Stimulated activated CD8-positive, alpha-beta memory T cell treated with anti-CD3 and anti-CD28 coated beads, Interleukin-7, amount 100 ng/mL, for 24 hours (primary cell): Measurements from ENCODE around the gene NSA2.

Experiments
- DNase-seq: peaks from one replicate; pipeline ENCODE4 v3.0.0-alpha.2; 2020; ENCODE audit warnings: low read depth

The NSA2 gene

GRCh38 chr5:74816875-74817274 lies 49.8 kb downstream of the NSA2 start:
- no peak for DNase-seq

- no peak for DNase-seq
Observed at GRCh38 chr5:74822288-74822687, 55.2 kb downstream of the NSA2 start.

DNA sequence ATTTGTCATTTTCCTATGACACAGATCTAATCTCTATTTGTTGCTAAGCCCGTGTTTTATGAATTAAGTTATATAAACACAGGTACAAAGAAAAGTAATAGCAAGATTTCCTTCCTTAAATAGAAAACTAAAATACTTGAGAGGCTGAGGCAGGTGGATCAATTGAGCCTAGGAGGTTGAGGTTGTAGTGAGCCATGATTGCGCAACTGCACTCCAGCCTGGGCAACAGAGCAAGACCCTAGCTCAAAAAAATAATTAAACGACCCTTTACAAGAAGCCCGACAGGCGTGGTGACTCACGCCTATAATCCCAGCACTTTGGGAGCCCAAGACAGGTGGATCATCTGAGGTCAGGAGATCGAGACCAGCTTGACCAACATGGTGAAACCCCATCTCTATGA lies 62.4 kb downstream of the NSA2 start:
- no peak for DNase-seq
